ENCODE measurements around the gene MAD1L1. TPM values are rescaled to one million over a fixed set of nuclear protein-coding genes. Genes with fewer than 3 reads are reported as not detected.

MAD1L1 gene
- total RNA-seq, 2 experiments from 2014 or later: 58.3 to 65.3 TPM

GRCh38 chr7:2209146-2209960 lies 23.4 kb downstream of the MAD1L1 start:
- Histone ChIP-seq H3K36me3 (ENCODE audit: insufficient read depth, low read length) (peaks cover 74% of the 10 kb centered on the region), H3K27ac (ENCODE audit: low read depth, low read length, poor library complexity, severe bottlenecking) (no peak overlapping the region), H4K20me1 (ENCODE audit: insufficient read depth, low read length) (no peaks in the 10 kb centered on the region), H3K4me2 (ENCODE audit: low read length) (no peak overlapping the region), H3K4me1 (ENCODE audit: insufficient read depth, low read length, poor library complexity, severe bottlenecking) (peaks cover under 1% of the 10 kb centered on the region), H3K79me2 (ENCODE audit: insufficient read depth, low read depth, low read length) (no peaks in the 10 kb centered on the region), H2AFZ (ENCODE audit: low read length) (no peak overlapping the region), H3K9me2 (ENCODE audit: insufficient read depth, low read length) (no peaks in the 10 kb centered on the region), H3K4me3 (ENCODE audit: low read depth, low read length, poor library complexity, severe bottlenecking) (no peak overlapping the region), H3K9me3 (ENCODE audit: low read length) (no peaks in the 10 kb centered on the region)
- ChIA-PET POLR2A (no interaction called here), CTCF (ENCODE audit: unreplicated experiment) (no interaction called here)
- BruUV-seq (replicated peaks): no TSS peak
- intact Hi-C loops (cut with micrococcal nuclease; ENCODE audit: unreplicated experiment): loop anchor here (1.0 to 5.0 kb wide), 2 partner anchors 109 to 632 kb away; no protein-coding TSS in a partner anchor
- peak; percentile 67 for DNase-seq (ENCODE audit: low spot score)
- TF ChIP-seq CTCF (conservative IDR thresholded peaks at IDR 0.05; ENCODE audit: low read length) (peak; percentile 78), EZH2phosphoT487 (IDR thresholded peaks at IDR 0.05; ENCODE audit: borderline replicate concordance, low read depth, low read length) (no peak)

- no peak overlapping the region for H3K27ac ChIP-seq (ENCODE audit: low read depth, low read length, poor library complexity, severe bottlenecking)
- BruUV-seq (replicated peaks): no TSS peak
- H3K36me3 ChIP-seq (ENCODE audit: insufficient read depth, low read length): peaks cover 73% of the 10 kb centered on the region
- no peak overlapping the region for H3K4me2 ChIP-seq (ENCODE audit: low read length)
- DNase-seq (ENCODE audit: low spot score): no peak
- intact Hi-C loops (cut with micrococcal nuclease; ENCODE audit: unreplicated experiment): loop anchor here (1.0 to 5.0 kb wide), 2 partner anchors 108 to 631 kb away; no protein-coding TSS in a partner anchor
- TF ChIP-seq CTCF (conservative IDR thresholded peaks at IDR 0.05; ENCODE audit: low read length) (no peak), EZH2phosphoT487 (IDR thresholded peaks at IDR 0.05; ENCODE audit: borderline replicate concordance, low read depth, low read length) (no peak)
- no peaks in the 10 kb centered on the region for H3K9me2 ChIP-seq (ENCODE audit: insufficient read depth, low read length)
- no peaks in the 10 kb centered on the region for H3K79me2 ChIP-seq (ENCODE audit: insufficient read depth, low read depth, low read length)
- CTCF ChIA-PET (ENCODE audit: unreplicated experiment): no interaction called here
- H2AFZ ChIP-seq (ENCODE audit: low read length): no peak overlapping the region
- H3K4me3 ChIP-seq (ENCODE audit: low read depth, low read length, poor library complexity, severe bottlenecking): no peak overlapping the region
- peaks cover 7% of the 10 kb centered on the region for H3K4me1 ChIP-seq (ENCODE audit: insufficient read depth, low read length, poor library complexity, severe bottlenecking)
- no peaks in the 10 kb centered on the region for H3K9me3 ChIP-seq (ENCODE audit: low read length)
- POLR2A ChIA-PET: no interaction called here
- H4K20me1 ChIP-seq (ENCODE audit: insufficient read depth, low read length): no peaks in the 10 kb centered on the region
These were observed 24.0 kb downstream of the MAD1L1 start for GRCh38 chr7:2208712-2209111.

Data from OCI-LY7 (cell line).